ENCODE results near the gene SLC30A7. TPM values are rescaled to one million over a fixed set of nuclear protein-coding genes. Genes with fewer than 3 reads are reported as not detected.
A peak's percentile ranks its signal among the peaks of the same experiment; 100 is the strongest.

The SLC30A7 gene
- total and polyA plus RNA-seq, 2 of the 13 experiments (the other 11 are each of a cell fraction or from before 2014, with no cell fraction given): 8.3 to 40.8 TPM

- TF ChIP-seq DPF2 (CRISPR knock-in tag; IDR thresholded peaks at IDR 0.05; ENCODE audit: borderline replicate concordance, low read depth): no peak
- no peak for TF ChIP-seq GMEB2 (CRISPR knock-in tag; IDR thresholded peaks at IDR 0.05; ENCODE audit: low read depth)
- no peak for TF ChIP-seq RFXANK (CRISPR knock-in tag; IDR thresholded peaks at IDR 0.05)
- TF ChIP-seq TFE3 (CRISPR knock-in tag; IDR thresholded peaks at IDR 0.05): 0 out of 2 replicates have a peak, but pooled peaks have one; percentile 4
- TF ChIP-seq GMEB1 (CRISPR knock-in tag; IDR thresholded peaks at IDR 0.05; ENCODE audit: borderline replicate concordance): peak; percentile 29; the same call in 1 of the 2 replicates
- no peak for TF ChIP-seq ZNF615 (CRISPR knock-in tag; IDR thresholded peaks at IDR 0.05; ENCODE audit: borderline replicate concordance)
- TF ChIP-seq ZFP1 (CRISPR knock-in tag; IDR thresholded peaks at IDR 0.05): no peak
- TF ChIP-seq ZNF605 (CRISPR knock-in tag; IDR thresholded peaks at IDR 0.05): peak; percentile 71; the same call in 1 of the 2 replicates
- no peak for TF ChIP-seq FOSL1 (CRISPR knock-in tag; IDR thresholded peaks at IDR 0.05; ENCODE audit: borderline replicate concordance)
- 0 out of 2 replicates have a peak, but pooled peaks have one; percentile 11 for TF ChIP-seq ZNF20 (CRISPR knock-in tag; IDR thresholded peaks at IDR 0.05)
- TF ChIP-seq PHF21A (CRISPR knock-in tag; IDR thresholded peaks at IDR 0.05): 0 out of 2 replicates have a peak, but pooled peaks have one; percentile 26
- no peak for TF ChIP-seq AFF4 (CRISPR knock-in tag; IDR thresholded peaks at IDR 0.05)
- no peak for TF ChIP-seq ZFP41 (CRISPR knock-in tag; IDR thresholded peaks at IDR 0.05; ENCODE audit: borderline replicate concordance)
- TF ChIP-seq HNF4G (IDR thresholded peaks at IDR 0.05; ENCODE audit: borderline replicate concordance, low read depth, low read length): no peak
- TF ChIP-seq HNF4G (CRISPR knock-in tag; IDR thresholded peaks at IDR 0.05; ENCODE audit: borderline replicate concordance, low read depth): no peak
- TF ChIP-seq ZNF280D (CRISPR knock-in tag; IDR thresholded peaks at IDR 0.05): peak; percentile 37; the same call in 1 of the 2 replicates
These were observed at the start of gene SLC30A7 (continued) for GRCh38 chr1:100895540-100896480.
